HG02970 (cell line): Measurements from ENCODE around the gene PCDHB3.
"Not testable (repeated sequence)": the region's sequence is repeated elsewhere in the genome, so short reads cannot be mapped to it uniquely, and the experiment has no call there.

Experiments used
- ATAC-seq: cut with Tn5 transposase; IDR thresholded peaks from one replicate; pipeline ENCODE4 v1.9.1; 2021; ENCODE audit warnings: mild to moderate bottlenecking, moderate library complexity, moderate number of reproducible peaks; ENCODE audit not compliant: unreplicated experiment, low FRiP score

The PCDHB3 gene

DNA sequence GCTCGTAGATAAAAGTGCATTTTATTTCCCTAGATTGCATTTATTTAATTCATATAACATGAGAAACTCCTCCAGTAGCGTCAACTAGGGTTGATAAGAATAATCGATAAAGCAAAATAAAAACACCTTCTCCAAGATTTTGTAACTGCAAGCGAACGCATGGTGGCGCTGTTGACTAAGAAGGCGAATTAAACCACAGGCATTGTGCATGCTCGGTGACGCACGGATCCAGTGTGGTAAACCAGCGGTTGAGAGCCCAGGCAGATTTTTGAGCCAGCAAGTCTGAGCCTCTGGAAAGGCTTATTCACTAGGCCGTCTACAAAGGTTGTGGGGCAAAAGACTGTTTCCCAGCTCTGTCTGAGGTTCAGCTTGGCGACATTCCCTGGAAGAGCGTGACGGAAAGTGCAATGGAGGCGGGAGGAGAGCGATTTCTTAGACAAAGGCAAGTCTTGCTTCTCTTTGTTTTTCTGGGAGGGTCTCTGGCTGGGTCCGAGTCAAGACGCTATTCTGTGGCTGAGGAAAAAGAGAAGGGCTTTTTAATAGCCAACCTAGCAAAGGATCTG is at the start of gene PCDHB3:
PCDHB3 (plus strand) TSS at position 231 of the 563 bp plus-strand sequence; CDS start at position 408, 177 bp downstream.
- ATAC-seq, result no peak

DNA sequence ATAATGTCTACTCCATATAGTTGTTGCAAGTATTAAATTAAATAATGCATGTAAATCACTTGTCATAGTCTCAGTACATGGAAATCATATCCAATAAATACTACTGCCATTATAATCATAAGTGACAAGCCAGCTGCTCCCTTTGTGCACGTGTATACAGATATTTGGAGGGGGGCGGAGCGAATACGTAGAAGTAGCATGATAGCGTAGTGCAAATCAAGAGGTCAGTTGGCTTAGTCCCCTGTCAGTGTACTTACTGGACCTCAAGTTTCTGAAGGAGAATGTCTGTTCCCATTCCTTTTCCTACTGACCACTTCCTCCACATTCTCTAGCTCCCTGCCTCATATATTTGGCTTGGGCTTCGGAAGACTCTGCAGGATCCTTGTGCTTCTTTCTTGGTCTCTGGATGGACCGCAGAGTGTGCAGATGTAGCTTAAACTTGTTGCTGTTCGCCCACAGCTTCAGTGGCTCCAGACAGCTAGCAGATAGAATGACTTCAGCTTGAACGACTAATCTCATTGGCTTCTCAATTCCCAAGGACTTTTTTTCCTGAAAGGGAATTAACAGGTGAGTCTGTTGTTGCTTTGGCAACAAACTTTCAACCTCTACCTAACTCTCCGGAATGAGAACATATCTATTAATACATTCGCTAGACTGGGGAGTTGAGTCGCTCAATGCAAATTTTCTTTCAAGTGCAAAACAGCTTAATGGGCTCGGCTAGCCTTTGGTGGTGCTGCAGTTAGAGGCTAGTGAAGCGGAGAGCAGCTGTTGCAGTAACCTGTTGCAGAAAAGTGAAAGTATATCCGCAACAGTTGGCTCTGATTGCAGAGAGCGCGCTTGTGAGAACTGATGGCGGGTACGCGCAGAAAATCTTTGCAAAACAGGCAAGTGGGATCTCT is 49.4 kb upstream of the PCDHB3 start, which contains the start of gene PCDHB1:
PCDHB1 (plus strand) TSS at position 753 of the 899 bp plus-strand sequence; CDS start at position 850, 97 bp downstream.
- ATAC-seq, result no peak

DNA sequence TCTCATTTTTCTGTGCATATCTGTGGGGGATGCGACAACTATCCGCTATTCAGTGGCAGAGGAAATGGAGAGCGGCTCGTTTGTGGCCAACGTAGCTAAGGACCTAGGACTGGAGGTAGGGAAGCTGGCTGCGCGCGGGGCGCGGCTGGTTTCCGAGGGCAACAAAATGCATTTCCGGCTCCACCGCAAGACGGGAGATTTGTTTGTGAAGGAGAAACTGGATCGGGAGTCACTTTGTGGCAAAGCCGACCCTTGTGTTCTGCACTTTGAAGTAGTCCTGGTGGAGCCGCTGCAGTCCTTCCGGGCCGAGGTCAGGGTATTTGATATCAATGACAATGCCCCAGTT is 48.8 kb upstream of the PCDHB3 start:
- ATAC-seq, result no peak

DNA sequence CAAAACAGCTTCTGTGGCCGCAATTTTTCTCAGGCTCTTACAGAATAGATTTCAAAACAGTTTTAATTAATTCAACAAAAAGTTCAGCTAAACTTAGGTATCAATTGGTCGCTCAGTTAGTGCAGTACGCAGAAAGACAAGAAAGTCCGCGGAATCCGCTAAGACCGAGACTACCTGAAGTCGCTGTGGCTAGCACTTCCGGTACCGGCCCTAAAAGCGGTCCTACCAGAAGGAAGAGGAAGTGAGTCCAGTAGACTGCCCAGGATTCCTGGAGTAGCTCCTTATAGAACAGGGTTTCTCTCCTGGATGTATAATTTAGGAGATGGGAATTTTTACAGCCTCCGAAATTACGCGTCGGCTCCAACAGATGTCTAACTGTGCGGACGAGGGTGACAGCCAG is 22.4 kb upstream of the PCDHB3 start:
- no peak for ATAC-seq

DNA sequence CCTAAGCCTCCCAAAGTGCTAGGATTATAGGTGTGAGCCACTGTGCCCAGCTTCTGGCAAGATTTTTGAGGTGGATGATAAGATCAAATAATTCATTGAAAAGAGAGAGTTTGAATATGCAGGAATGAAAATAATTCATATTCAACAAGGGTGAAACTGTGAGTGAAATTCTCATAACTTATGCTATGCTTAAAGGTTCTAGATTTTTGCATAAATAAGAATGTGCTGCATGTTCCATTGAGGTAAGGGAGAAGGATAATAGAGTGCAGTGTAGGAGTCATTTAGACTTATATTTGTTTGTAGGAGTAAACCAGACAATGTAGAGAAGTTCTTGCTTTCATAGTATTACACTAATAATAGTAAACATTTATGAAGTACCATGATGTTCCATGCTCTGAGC is 18.0 kb upstream of the PCDHB3 start:
- no peak for ATAC-seq

DNA sequence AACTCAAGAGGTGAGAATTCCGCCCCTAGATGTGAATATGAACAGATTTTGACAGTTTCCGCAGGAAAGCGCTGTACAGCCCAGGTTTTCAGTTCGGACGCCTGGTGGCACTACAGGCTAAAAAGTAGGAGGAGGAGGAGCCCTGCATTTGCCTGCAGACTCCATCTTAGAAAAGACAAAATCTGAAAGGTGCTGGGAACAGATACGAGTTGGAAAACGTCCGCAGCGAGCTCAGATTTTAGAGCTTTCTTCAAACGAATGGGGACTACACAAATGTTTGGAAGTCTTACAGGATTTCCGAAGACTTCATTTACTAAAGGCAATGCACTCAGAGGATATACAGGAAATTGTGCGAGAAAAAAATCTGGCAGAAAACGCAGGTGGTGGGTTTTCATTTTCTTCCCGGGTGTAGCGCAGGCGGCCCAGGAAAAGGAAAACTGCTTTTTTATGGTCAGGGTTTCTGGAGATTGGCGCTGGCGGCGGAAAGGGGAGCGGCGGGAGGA is 15.7 kb upstream of the PCDHB3 start:
- no peak for ATAC-seq

DNA sequence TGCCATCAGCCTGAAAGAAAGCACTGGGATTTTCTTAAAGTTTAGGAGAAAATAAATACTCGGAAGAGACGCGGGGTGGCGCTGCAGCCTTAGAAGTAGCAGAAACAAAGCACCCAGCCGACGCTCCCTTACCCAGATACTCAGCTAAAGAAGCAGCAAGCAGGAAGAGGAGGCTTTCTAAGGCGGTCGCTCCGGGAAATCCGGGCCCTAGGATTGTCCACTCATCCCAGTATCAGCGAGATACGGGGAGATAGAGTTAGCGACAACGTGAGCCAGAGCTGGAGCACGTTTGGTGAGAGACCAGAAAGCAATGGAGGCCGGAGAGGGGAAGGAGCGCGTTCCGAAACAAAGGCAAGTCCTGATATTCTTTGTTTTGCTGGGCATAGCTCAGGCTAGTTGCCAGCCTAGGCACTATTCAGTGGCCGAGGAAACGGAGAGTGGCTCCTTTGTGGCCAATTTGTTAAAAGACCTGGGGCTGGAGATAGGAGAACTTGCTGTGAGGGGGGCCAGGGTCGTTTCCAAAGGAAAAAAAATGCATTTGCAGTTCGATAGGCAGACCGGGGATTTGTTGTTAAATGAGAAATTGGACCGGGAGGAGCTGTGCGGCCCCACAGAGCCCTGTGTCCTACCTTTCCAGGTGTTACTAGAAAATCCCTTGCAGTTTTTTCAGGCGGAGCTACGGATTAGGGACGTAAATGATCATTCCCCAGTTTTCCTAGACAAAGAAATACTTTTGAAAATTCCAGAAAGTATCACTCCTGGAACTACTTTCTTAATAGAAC is 5.6 kb upstream of the PCDHB3 start, which contains the start of gene PCDHB2:
PCDHB2 (plus strand) TSS at position 135 of the 782 bp plus-strand sequence; CDS start at position 311, 176 bp downstream.
- no peak for ATAC-seq

DNA sequence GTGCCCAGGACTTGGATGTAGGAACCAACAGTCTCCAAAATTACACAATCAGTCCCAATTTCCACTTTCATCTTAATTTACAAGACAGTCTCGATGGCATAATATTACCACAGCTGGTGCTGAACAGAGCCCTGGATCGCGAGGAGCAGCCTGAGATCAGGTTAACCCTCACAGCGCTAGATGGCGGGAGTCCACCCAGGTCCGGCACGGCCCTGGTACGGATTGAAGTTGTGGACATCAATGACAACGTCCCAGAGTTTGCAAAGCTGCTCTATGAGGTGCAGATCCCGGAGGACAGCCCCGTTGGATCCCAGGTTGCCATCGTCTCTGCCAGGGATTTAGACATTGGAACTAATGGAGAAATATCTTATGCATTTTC is 5.0 kb upstream of the PCDHB3 start:
- no peak for ATAC-seq

DNA sequence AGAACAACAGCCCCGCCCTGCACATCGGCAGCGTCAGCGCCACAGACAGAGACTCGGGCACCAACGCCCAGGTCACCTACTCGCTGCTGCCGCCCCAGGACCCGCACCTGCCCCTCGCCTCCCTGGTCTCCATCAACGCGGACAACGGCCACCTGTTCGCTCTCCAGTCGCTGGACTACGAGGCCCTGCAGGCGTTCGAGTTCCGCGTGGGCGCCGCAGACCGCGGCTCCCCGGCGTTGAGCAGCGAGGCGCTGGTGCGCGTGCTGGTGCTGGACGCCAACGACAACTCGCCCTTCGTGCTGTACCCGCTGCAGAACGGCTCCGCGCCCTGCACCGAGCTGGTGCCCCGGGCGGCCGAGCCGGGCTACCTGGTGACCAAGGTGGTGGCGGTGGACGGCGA is 4.1 kb upstream of the PCDHB3 start:
- ATAC-seq, result not testable (repeated sequence)

DNA sequence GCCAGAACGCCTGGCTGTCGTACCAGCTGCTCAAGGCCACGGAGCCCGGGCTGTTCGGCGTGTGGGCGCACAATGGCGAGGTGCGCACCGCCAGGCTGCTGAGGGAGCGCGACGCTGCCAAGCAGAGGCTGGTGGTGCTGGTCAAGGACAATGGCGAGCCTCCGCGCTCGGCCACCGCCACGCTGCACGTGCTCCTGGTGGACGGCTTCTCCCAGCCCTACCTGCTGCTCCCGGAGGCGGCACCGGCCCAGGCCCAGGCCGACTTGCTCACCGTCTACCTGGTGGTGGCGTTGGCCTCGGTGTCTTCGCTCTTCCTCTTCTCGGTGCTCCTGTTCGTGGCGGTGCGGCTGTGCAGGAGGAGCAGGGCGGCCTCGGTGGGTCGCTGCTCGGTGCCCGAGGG is 3.7 kb upstream of the PCDHB3 start:
- ATAC-seq, result not testable (repeated sequence)

DNA sequence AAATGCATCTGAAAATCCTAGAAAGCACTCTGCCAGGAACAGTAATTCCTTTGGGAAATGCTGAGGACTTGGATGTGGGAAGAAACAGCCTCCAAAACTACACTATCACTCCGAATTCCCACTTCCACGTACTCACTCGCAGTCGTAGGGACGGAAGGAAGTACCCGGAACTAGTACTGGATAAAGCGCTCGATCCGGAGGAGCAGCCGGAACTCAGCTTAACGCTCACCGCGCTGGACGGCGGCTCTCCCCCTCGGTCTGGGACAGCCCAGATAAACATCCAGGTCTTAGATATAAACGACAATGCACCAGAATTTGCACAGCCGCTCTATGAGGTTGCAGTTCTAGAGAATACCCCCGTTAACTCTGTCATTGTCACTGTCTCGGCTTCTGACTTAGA is 786 bp downstream of the PCDHB3 start:
- ATAC-seq, result no peak

DNA sequence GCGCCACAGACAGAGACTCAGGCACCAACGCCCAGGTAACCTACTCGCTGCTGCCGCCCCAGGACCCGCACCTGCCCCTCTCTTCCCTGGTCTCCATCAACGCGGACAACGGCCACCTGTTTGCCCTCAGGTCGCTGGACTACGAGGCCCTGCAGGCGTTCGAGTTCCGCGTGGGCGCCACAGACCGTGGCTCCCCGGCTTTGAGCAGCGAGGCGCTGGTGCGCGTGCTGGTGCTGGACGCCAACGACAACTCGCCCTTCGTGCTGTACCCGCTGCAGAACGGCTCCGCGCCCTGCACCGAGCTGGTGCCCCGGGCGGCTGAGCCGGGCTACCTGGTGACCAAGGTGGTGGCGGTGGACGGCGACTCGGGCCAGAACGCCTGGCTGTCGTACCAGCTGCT is 1.8 kb downstream of the PCDHB3 start:
- not testable (repeated sequence) for ATAC-seq

DNA sequence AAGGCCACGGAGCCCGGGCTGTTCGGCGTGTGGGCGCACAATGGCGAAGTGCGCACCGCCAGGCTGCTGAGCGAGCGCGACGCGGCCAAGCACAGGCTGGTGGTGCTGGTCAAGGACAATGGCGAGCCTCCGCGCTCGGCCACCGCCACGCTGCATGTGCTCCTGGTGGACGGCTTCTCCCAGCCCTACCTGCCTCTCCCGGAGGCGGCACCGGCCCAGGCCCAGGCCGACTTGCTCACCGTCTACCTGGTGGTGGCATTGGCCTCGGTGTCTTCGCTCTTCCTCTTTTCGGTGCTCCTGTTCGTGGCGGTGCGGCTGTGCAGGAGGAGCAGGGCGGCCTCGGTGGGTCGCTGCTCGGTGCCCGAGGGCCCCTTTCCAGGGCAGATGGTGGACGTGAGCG is 2.2 kb downstream of the PCDHB3 start:
- not testable (repeated sequence) for ATAC-seq

DNA sequence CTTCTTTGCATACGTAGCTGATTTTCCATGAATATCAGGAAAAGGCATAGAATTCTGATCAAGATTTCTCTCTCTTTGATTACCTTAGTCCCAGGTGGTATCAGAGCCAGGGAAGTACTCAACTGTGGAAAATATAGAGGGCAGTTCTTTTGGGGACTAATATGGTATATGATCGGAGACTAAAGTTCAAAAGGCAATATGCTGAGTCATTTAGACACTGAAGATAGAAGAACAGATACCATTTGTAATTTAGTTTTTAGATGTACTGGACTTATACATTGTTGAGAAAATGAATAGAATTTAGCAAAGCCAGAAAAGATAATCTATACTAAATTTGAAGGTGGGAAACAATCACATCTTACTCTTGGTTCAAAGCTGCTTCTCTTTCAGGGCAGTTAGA is 5.1 kb downstream of the PCDHB3 start:
- ATAC-seq, result no peak

DNA sequence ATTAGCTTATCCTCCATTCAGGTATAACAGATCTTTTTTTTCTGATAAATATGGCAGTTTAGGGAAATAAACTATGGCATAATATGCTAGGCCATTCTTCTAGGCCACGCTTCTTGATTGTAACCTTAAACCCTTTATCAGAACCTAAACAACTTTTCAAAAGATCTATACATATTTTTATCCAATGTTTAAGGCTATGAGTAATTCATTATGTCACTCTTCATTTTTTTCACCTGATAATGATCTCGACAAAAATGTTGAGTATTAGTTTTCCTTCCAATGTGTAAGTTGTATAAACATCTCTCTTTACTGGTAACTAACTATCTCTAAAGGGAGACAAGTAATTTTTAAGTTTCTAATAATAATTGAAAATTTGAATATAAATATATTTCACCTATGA is 19.0 kb downstream of the PCDHB3 start:
- no peak for ATAC-seq

DNA sequence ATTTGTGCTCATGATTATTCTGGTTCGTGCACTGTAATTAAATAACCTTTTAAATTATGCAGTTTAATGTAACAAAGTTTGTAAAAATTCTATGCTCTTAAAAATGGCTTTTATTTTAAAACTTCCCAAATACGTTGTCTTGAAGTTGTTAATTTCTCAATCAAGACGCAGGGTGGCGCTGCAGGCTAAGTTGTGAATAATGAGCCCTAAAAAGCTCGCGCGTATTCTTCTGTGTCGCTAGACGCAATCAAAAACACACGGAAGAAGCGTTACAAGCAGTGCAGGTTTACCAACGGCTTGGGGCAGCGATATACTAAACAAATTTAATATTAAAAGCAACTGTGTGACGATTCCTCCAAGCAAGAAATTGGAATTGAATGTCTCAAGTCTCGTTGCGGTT is 21.3 kb downstream of the PCDHB3 start, which contains the start of gene PCDHB4:
PCDHB4 (plus strand) TSS at position 256 of the 400 bp plus-strand sequence. CDS start 181 bp downstream, outside the sequence.
- ATAC-seq, result no peak

DNA sequence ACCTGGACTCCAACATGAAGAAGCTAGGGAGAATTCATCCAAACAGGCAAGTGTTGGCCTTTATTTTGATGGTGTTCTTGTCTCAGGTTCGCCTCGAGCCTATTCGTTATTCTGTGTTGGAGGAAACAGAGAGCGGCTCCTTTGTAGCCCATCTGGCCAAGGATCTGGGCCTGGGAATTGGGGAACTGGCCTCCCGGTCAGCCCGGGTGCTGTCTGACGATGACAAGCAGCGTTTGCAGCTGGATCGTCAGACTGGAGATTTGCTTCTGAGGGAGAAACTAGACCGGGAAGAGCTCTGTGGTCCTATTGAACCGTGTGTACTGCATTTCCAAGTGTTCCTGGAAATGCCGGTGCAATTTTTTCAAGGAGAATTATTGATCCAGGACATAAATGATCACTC is 21.7 kb downstream of the PCDHB3 start:
- no peak for ATAC-seq

DNA sequence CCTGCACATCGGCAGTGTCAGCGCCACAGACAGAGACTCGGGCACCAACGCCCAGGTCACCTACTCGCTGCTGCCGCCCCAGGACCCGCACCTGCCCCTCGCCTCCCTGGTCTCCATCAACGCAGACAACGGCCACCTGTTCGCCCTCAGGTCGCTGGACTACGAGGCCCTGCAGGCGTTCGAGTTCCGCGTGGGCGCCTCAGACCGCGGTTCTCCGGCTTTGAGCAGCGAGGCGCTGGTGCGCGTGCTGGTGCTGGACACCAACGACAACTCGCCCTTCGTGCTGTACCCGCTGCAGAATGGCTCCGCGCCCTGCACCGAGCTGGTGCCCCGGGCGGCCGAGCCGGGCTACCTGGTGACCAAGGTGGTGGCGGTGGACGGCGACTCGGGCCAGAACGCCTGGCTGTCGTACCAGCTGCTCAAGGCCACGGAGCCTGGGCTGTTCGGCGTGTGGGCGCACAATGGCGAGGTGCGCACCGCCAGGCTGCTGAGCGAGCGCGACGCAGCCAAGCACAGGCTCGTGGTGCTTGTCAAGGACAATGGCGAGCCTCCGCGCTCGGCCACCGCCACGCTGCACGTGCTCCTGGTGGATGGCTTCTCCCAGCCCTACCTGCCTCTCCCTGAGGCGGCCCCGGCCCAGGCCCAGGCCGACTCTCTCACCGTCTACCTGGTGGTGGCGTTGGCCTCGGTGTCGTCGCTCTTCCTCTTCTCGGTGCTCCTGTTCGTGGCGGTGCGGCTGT is 23.3 kb downstream of the PCDHB3 start:
- not testable (repeated sequence) for ATAC-seq

DNA sequence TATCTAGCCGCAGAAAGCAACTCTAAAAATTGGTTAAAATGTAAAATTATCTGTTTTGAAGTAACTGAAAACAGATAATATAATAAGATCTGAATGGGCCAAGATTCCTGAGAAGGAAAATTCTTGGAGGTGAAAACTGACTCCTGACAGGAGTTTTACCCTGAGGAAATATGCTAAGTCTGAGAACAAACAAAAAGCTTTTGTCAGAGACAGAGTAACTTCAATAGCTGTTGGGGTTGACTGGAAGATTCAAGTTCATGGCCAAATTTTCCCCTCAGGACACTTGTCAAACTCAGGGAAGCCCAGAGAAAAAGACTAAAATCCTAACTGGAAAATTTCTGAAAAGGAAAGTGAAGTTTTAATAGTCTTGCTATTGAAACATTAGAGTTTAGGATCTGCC is 27.0 kb downstream of the PCDHB3 start:
- no peak for ATAC-seq
